GM13976 (cell line): ENCODE results near the gene NOL4L.
A peak's percentile ranks its signal among the peaks of the same experiment; 100 is the strongest.

Experiments
- DNase-seq: peaks from one replicate; pipeline ENCODE4 v3.0.0; 2012; ENCODE audit warnings: low spot score
- in situ Hi-C: fragments of 300-500 bp; cut with MboI; formaldehyde crosslinking; loops from one replicate; pipeline ENCODE4 v1.12.0; 2022; ENCODE audit warnings: low sequenced_read_pairs, mixed read lengths, inconsistent platforms; ENCODE audit not compliant: unreplicated experiment
- TF ChIP-seq, protein P1 (sequence below): IDR thresholded peaks from 2 replicates; pipeline ENCODE4 v1.5.1; 2012; ENCODE audit warnings: borderline replicate concordance, mild to moderate bottlenecking; ENCODE audit not compliant: insufficient read depth; ENCODE audit errors: extremely low read depth, missing control alignments, control extremely low read depth

NOL4L gene

GRCh38 chr20:32490942-32491763 lies 94.0 kb downstream of the NOL4L start:
- TF ChIP-seq, protein P1, sequence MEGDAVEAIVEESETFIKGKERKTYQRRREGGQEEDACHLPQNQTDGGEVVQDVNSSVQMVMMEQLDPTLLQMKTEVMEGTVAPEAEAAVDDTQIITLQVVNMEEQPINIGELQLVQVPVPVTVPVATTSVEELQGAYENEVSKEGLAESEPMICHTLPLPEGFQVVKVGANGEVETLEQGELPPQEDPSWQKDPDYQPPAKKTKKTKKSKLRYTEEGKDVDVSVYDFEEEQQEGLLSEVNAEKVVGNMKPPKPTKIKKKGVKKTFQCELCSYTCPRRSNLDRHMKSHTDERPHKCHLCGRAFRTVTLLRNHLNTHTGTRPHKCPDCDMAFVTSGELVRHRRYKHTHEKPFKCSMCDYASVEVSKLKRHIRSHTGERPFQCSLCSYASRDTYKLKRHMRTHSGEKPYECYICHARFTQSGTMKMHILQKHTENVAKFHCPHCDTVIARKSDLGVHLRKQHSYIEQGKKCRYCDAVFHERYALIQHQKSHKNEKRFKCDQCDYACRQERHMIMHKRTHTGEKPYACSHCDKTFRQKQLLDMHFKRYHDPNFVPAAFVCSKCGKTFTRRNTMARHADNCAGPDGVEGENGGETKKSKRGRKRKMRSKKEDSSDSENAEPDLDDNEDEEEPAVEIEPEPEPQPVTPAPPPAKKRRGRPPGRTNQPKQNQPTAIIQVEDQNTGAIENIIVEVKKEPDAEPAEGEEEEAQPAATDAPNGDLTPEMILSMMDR: no peak

DNA sequence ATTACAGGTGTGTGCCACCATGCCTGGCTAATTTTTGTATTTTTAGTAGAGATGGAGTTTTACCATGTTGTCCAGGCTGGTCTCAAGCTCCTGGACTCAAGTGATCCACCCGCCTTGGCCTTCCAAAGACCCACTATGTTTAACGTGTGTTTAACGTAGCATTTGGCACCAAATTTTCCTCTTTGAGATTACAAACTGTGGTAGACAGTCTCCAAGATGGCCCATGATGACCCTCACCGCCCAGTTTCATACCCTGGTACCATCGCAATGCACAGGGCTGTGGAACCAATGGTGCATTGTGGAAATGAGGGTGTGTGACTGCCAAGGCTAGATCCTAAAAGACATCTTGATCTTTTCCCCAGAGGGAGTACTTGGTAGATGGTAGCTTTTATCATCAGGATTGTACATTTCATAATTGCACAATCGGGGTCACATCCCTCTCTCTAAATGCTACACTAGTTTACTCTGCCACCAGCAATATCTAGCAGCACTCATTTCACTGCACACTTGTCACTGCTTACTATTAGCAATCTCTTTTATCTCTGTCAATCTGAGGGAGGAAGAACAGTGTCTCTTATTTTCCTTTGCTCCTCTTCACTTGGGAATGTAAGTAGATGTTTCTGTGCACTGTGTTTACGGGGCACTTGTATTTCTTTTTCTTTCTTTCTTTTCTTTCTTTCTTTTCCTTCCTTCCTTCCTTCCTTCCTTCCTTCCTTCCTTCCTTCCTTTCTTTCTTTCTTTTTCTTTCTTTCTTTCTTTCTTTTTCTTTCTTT lies 96.9 kb downstream of the NOL4L start:
- TF ChIP-seq, protein P1: no peak
- in situ Hi-C loops: no loop called here

More at GRCh38 chr20:32490942-32491763, 94.0 kb downstream of the NOL4L start:
- DNase-seq: no peak
- in situ Hi-C loops: no loop called here

DNA sequence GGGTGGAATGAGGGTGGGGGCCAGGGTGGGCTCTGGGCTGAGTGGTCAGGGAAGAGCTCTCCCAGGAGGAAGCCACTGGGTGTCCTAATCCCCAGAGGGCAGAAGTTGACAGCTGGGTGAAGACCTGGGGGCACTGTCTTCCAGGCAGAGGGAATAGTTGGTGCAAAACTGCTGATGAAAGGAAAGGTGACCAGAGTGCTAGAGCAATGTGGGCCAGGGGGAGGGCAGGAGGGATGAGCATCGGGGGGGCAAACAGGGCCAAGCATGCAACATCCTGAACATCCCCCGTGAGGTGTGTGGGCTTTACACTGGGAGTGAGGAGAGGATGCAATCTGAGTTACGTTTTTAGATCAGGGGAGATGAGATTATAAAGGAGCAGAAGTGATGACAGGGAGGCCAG lies 97.8 kb downstream of the NOL4L start:
- no peak for DNase-seq
- TF ChIP-seq, protein P1: no peak
- in situ Hi-C loops: no loop called here

More for the DNA sequence above, 96.9 kb downstream of the NOL4L start:
- DNase-seq: no peak

DNA sequence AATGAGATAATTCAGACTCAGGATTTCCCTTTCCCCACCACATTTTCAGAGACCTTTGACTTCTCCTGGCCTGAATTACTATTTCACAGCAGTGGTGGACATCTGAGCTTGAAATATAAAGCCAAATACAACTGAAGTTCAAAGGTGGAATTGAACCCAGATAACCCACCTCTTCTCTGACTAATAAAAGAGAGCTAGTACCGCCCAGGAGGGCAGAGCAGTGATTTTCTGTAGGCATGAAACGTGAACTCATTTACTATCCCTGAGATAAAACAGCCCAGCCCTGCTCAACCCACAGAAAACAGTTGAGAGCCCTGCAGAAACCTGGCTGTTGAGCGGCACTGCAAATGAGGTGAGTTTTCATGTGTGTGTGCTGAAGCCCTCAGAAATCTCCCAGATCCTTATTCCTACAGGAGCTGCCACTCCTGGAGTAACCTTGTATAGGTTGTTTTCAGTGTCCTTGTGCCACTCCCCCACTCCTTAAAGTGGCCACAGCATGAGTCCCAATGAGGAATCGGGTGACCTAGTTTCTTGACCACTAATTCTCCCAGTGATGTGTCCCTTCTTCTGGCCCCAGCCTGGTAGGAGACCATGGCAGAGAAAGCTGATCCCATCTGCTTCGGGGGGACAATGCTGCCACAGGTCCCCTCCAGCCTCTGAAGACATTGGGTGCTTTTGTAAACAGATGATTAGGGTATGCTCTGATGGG lies 99.2 kb downstream of the NOL4L start:
- TF ChIP-seq, protein P1: no peak
- in situ Hi-C loops: no loop called here
- DNase-seq: no peak

DNA sequence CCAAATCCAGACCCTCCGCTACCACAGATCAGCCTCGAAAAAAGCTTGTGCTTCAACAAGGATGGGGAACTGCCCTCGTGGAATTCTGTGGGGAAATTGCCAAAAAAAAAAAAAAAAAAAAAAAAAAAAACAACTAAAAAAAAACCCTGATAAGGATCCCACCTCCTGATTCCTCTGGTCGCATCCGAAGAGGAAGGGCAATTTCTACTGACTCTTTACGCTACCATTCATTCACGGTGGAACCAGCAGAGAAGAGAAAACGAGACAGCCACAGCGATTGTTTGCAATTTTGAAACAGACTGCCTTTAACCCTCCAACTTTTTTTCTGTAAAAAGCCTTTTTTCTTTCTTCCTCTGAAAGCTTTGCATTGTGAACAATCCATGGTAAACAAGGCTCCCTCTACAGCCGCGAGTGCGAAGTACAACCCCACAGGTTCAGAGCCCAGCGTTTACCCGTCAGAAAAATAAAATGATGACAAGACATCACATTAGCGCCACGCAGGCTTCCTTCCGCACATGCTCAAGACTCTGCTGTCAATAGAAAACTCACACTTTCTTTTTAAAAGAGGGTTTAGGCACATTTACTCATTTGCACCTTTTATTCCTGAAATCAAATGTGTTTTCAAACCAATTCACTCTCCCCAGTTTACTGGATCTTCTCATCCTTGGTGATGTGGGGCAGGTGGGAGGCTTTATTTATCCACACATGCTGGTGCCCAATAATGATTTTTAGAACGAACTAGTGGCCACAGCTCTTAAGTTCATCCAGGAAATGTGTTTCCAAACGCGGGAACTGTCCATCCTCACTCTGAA lies 100.0 kb downstream of the NOL4L start:
- in situ Hi-C loops: no loop called here

More for the DNA sequence above, 100.0 kb downstream of the NOL4L start:
- DNase-seq: peak; percentile 76
- TF ChIP-seq, protein P1: peak; percentile 78
